Stomach smooth muscle (tissue), 2 donors: ENCODE measurements around the gene SLC22A6.

Experiments used
- H3K27ac ChIP-seq: one replicate; pipeline ENCODE4 v1.7.0; 2013; ENCODE audit warnings: mild to moderate bottlenecking, low read length, inconsistent platforms
- H3K27me3 ChIP-seq, 2 donors: one replicate each; pipeline ENCODE4 v1.7.0; 2013; ENCODE audit warnings: low read length in 2 of 2; ENCODE audit not compliant: insufficient read depth in 2 of 2, control insufficient read depth in 1 of 2
- H3K36me3 ChIP-seq, 2 donors: one replicate each; pipeline ENCODE4 v1.7.0; 2013; ENCODE audit warnings: low read length in 2 of 2; ENCODE audit not compliant: control insufficient read depth in 2 of 2, insufficient read depth in 2 of 2
- H3K4me1 ChIP-seq: one replicate; pipeline ENCODE4 v1.7.0; 2013; ENCODE audit warnings: low read length; ENCODE audit not compliant: control insufficient read depth, insufficient read depth
- H3K4me3 ChIP-seq, 2 donors: one replicate each; pipeline ENCODE4 v1.7.0; 2013; ENCODE audit warnings: low read length in 2 of 2
- H3K9ac ChIP-seq, 2 donors: one replicate each; pipeline ENCODE4 v1.7.0; 2013; ENCODE audit warnings: low read length in 2 of 2, mild to moderate bottlenecking in 1 of 2
- H3K9me3 ChIP-seq, 2 donors: one replicate each; pipeline ENCODE4 v1.7.0; 2013; ENCODE audit warnings: low read length in 2 of 2; ENCODE audit not compliant: control insufficient read depth in 2 of 2
- donor health status: healthy.
- donor health status: Pancreatic carcinoma.

Gene SLC22A6

GRCh38 chr11:63014408-63015055 lies 29.8 kb upstream of the SLC22A6 start:
- H3K36me3 ChIP-seq, result no peaks in the 10 kb centered on the region
- H3K27ac ChIP-seq, result no peak overlapping the region
- peaks cover 7% of the 10 kb centered on the region for H3K4me1 ChIP-seq
- no peak overlapping the region for H3K9ac ChIP-seq
- no peaks in the 10 kb centered on the region for H3K9me3 ChIP-seq
- H3K27me3 ChIP-seq, result peaks cover 9 to 10% of the 10 kb centered on the region in 2 donors
- no peak overlapping the region for H3K4me3 ChIP-seq

- Histone ChIP-seq H3K27ac (no peak overlapping the region), H3K9me3 (no peaks in the 10 kb centered on the region), H3K9ac (no peak overlapping the region), H3K4me3 (no peak overlapping the region), H3K4me1 (peaks cover 6% of the 10 kb centered on the region), H3K27me3 (peaks cover 8 to 10% of the 10 kb centered on the region in 2 donors), H3K36me3 (no peaks in the 10 kb centered on the region)
These were observed 28.1 kb upstream of the SLC22A6 start for GRCh38 chr11:63012839-63013238.

GRCh38 chr11:63012430-63012829 lies 27.7 kb upstream of the SLC22A6 start:
- Histone ChIP-seq H3K4me3 (no peak overlapping the region), H3K9ac (no peak overlapping the region), H3K27me3 (peaks cover 5 to 10% of the 10 kb centered on the region in 2 donors), H3K9me3 (no peaks in the 10 kb centered on the region), H3K27ac (no peak overlapping the region), H3K4me1 (peaks cover 3% of the 10 kb centered on the region), H3K36me3 (no peaks in the 10 kb centered on the region)

GRCh38 chr11:63010934-63011439 lies 26.2 kb upstream of the SLC22A6 start:
- Histone ChIP-seq H3K36me3 (no peaks in the 10 kb centered on the region), H3K4me1 (no peaks in the 10 kb centered on the region), H3K9me3 (no peaks in the 10 kb centered on the region), H3K27me3 (peaks cover 3 to 10% of the 10 kb centered on the region in 2 donors), H3K4me3 (no peak overlapping the region), H3K27ac (no peak overlapping the region), H3K9ac (no peak overlapping the region)

GRCh38 chr11:63007920-63008319 lies 23.2 kb upstream of the SLC22A6 start:
- Histone ChIP-seq H3K27ac (no peak overlapping the region), H3K9ac (no peak overlapping the region), H3K27me3 (peaks cover 0 to 3% of the 10 kb centered on the region in 2 donors), H3K4me1 (no peaks in the 10 kb centered on the region), H3K9me3 (no peaks in the 10 kb centered on the region), H3K4me3 (no peak overlapping the region), H3K36me3 (no peaks in the 10 kb centered on the region)

GRCh38 chr11:63001456-63001855 lies 16.7 kb upstream of the SLC22A6 start:
- H3K9me3 ChIP-seq, result no peaks in the 10 kb centered on the region
- no peaks in the 10 kb centered on the region for H3K36me3 ChIP-seq
- H3K9ac ChIP-seq, result no peak overlapping the region
- no peaks in the 10 kb centered on the region for H3K4me1 ChIP-seq
- no peak overlapping the region for H3K27ac ChIP-seq
- H3K27me3 ChIP-seq, result no peaks in the 10 kb centered on the region
- H3K4me3 ChIP-seq, result no peak overlapping the region

- H3K4me1 ChIP-seq, result no peaks in the 10 kb centered on the region
- no peaks in the 10 kb centered on the region for H3K36me3 ChIP-seq
- no peak overlapping the region for H3K27ac ChIP-seq
- H3K27me3 ChIP-seq, result no peaks in the 10 kb centered on the region
- H3K9ac ChIP-seq, result no peak overlapping the region
- H3K4me3 ChIP-seq, result no peak overlapping the region
- no peaks in the 10 kb centered on the region for H3K9me3 ChIP-seq
These were observed 14.9 kb upstream of the SLC22A6 start for GRCh38 chr11:62999649-63000048.

- Histone ChIP-seq H3K9me3 (no peaks in the 10 kb centered on the region), H3K4me3 (no peak overlapping the region), H3K27ac (no peak overlapping the region), H3K4me1 (no peaks in the 10 kb centered on the region), H3K36me3 (no peaks in the 10 kb centered on the region), H3K9ac (no peak overlapping the region), H3K27me3 (peaks cover 0 to 2% of the 10 kb centered on the region in 2 donors)
These were observed 14.4 kb upstream of the SLC22A6 start for GRCh38 chr11:62999156-62999555.

GRCh38 chr11:62996271-62996670 lies 11.5 kb upstream of the SLC22A6 start:
- H3K4me1 ChIP-seq, result no peaks in the 10 kb centered on the region

GRCh38 chr11:62994775-62995174 lies 10.0 kb upstream of the SLC22A6 start:
- no peaks in the 10 kb centered on the region for H3K4me1 ChIP-seq
- no peaks in the 10 kb centered on the region for H3K9me3 ChIP-seq
- H3K27me3 ChIP-seq, result peaks cover 0 to 3% of the 10 kb centered on the region in 2 donors
- no peak overlapping the region for H3K27ac ChIP-seq
- no peak overlapping the region for H3K9ac ChIP-seq
- H3K4me3 ChIP-seq, result no peak overlapping the region
- no peaks in the 10 kb centered on the region for H3K36me3 ChIP-seq

More at GRCh38 chr11:62996271-62996670, 11.5 kb upstream of the SLC22A6 start:
- Histone ChIP-seq H3K9ac (no peak overlapping the region), H3K27ac (no peak overlapping the region), H3K9me3 (no peaks in the 10 kb centered on the region), H3K4me3 (no peak overlapping the region), H3K36me3 (no peaks in the 10 kb centered on the region), H3K27me3 (peaks cover 0 to 3% of the 10 kb centered on the region in 2 donors)

GRCh38 chr11:62988276-62988675 lies 3.5 kb upstream of the SLC22A6 start:
- Histone ChIP-seq H3K27ac (no peak overlapping the region), H3K4me1 (no peaks in the 10 kb centered on the region), H3K27me3 (no peaks in the 10 kb centered on the region), H3K9ac (no peak overlapping the region), H3K9me3 (no peaks in the 10 kb centered on the region), H3K36me3 (no peaks in the 10 kb centered on the region), H3K4me3 (no peak overlapping the region)
